ENCODE results near the gene UBE2I.

UBE2I gene

GRCh38 chr16:1263591-1264344 lies 45.7 kb upstream of the UBE2I start:
- Histone ChIP-seq H4K20me1 (ENCODE audit: low read depth, low read length) (no peaks in the 10 kb centered on the region), H3K4me3 (ENCODE audit: insufficient read depth, low read length, poor library complexity, severe bottlenecking) (no peak overlapping the region), H3K4me2 (ENCODE audit: low read depth, low read length, poor library complexity, severe bottlenecking) (no peak overlapping the region), H3K27me3 (ENCODE audit: low read length) (no peaks in the 10 kb centered on the region), H3F3A (ENCODE audit: insufficient read depth) (no peaks in the 10 kb centered on the region), H2AFZ (ENCODE audit: low read depth, low read length, severe bottlenecking) (no peak overlapping the region), H3K9ac (ENCODE audit: low read length) (no peak overlapping the region), H3K79me2 (ENCODE audit: insufficient read depth, low read length) (no peaks in the 10 kb centered on the region), H3K9me2 (replicated peaks; ENCODE audit: insufficient read depth, low read length) (no peaks in the 10 kb centered on the region), H3K9me3 (ENCODE audit: insufficient read depth, low read length) (0 out of 2 replicates have a peak, but pooled peaks cover 9% of the 10 kb centered on the region), H3K27ac (ENCODE audit: low read depth, low read length) (no peak overlapping the region), H3K36me3 (ENCODE audit: low read length) (no peaks in the 10 kb centered on the region)
- TF ChIP-seq, protein P1, sequence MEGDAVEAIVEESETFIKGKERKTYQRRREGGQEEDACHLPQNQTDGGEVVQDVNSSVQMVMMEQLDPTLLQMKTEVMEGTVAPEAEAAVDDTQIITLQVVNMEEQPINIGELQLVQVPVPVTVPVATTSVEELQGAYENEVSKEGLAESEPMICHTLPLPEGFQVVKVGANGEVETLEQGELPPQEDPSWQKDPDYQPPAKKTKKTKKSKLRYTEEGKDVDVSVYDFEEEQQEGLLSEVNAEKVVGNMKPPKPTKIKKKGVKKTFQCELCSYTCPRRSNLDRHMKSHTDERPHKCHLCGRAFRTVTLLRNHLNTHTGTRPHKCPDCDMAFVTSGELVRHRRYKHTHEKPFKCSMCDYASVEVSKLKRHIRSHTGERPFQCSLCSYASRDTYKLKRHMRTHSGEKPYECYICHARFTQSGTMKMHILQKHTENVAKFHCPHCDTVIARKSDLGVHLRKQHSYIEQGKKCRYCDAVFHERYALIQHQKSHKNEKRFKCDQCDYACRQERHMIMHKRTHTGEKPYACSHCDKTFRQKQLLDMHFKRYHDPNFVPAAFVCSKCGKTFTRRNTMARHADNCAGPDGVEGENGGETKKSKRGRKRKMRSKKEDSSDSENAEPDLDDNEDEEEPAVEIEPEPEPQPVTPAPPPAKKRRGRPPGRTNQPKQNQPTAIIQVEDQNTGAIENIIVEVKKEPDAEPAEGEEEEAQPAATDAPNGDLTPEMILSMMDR (IDR thresholded peaks at IDR 0.05; ENCODE audit: insufficient read depth, low read length, poor library complexity, severe bottlenecking) = no peak
- no peak for TF ChIP-seq EZH2phosphoT487 (conservative IDR thresholded peaks at IDR 0.05; ENCODE audit: low read length)

GRCh38 chr16:1264345-1265089 lies 44.9 kb upstream of the UBE2I start:
- Histone ChIP-seq H3K79me2 (ENCODE audit: insufficient read depth, low read length) (no peaks in the 10 kb centered on the region), H3K27ac (ENCODE audit: low read depth, low read length) (no peak overlapping the region), H3K4me3 (ENCODE audit: insufficient read depth, low read length, poor library complexity, severe bottlenecking) (no peak overlapping the region), H3K9me3 (ENCODE audit: insufficient read depth, low read length) (0 out of 2 replicates have a peak, but pooled peaks cover 9% of the 10 kb centered on the region), H4K20me1 (ENCODE audit: low read depth, low read length) (no peaks in the 10 kb centered on the region), H3K9me2 (replicated peaks; ENCODE audit: insufficient read depth, low read length) (no peaks in the 10 kb centered on the region), H2AFZ (ENCODE audit: low read depth, low read length, severe bottlenecking) (no peak overlapping the region), H3K9ac (ENCODE audit: low read length) (no peak overlapping the region), H3F3A (ENCODE audit: insufficient read depth) (no peaks in the 10 kb centered on the region), H3K27me3 (ENCODE audit: low read length) (no peaks in the 10 kb centered on the region), H3K36me3 (ENCODE audit: low read length) (no peaks in the 10 kb centered on the region), H3K4me2 (ENCODE audit: low read depth, low read length, poor library complexity, severe bottlenecking) (no peak overlapping the region)
- TF ChIP-seq, protein P1 (IDR thresholded peaks at IDR 0.05; ENCODE audit: insufficient read depth, low read length, poor library complexity, severe bottlenecking) = no peak

GRCh38 chr16:1265090-1265630 lies 44.3 kb upstream of the UBE2I start:
- Histone ChIP-seq H3K4me3 (ENCODE audit: insufficient read depth, low read length, poor library complexity, severe bottlenecking) (no peak overlapping the region), H2AFZ (ENCODE audit: low read depth, low read length, severe bottlenecking) (no peak overlapping the region), H3K27ac (ENCODE audit: low read depth, low read length) (no peak overlapping the region), H3K36me3 (ENCODE audit: low read length) (no peaks in the 10 kb centered on the region), H3K79me2 (ENCODE audit: insufficient read depth, low read length) (no peaks in the 10 kb centered on the region), H3K4me2 (ENCODE audit: low read depth, low read length, poor library complexity, severe bottlenecking) (no peak overlapping the region), H3K9ac (ENCODE audit: low read length) (no peak overlapping the region), H3K9me2 (replicated peaks; ENCODE audit: insufficient read depth, low read length) (no peaks in the 10 kb centered on the region), H3K9me3 (ENCODE audit: insufficient read depth, low read length) (0 out of 2 replicates have a peak, but pooled peaks cover 9% of the 10 kb centered on the region), H3K27me3 (ENCODE audit: low read length) (no peaks in the 10 kb centered on the region), H3F3A (ENCODE audit: insufficient read depth) (no peaks in the 10 kb centered on the region), H4K20me1 (ENCODE audit: low read depth, low read length) (no peaks in the 10 kb centered on the region)
- TF ChIP-seq, protein P1 (IDR thresholded peaks at IDR 0.05; ENCODE audit: insufficient read depth, low read length, poor library complexity, severe bottlenecking) = no peak
- no peak for TF ChIP-seq EZH2phosphoT487 (conservative IDR thresholded peaks at IDR 0.05; ENCODE audit: low read length)

Measured in SU-DHL-6 (cell line).